ENCODE results near the gene OSER1.

DNA sequence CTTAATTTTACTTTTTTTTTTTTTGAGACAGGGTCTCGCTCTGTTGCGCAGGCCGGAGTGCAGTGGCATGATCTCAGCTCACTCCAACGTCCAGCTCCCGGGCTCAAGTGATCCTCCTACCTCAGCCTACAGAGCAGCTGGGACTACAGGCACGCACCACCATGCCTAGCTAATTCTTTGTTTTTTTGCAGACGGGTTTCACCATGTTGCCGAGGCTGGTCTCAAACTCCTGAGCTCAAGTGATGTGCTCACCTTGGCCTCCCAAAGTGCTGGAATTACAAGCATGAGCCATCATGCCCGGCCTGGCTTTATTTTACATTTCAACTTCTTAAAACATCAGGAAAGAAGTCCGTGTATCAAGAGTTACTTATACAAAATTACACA lies 5.7 kb downstream of the OSER1 start:
- TF ChIP-seq CTCF (IDR thresholded peaks at IDR 0.05 in 4 of 5, conservative IDR thresholded peaks at IDR 0.05 in 1 of 5) (no peak), POLR2A (IDR thresholded peaks at IDR 0.05) (no peak)

Measured in gastrocnemius medialis (tissue), 4 donors.